ENCODE results near the gene NAP1L1. TPM values are rescaled to one million over a fixed set of nuclear protein-coding genes. Genes with fewer than 3 reads are reported as not detected.
A peak's percentile ranks its signal among the peaks of the same experiment; 100 is the strongest.

Gene NAP1L1
- total and polyA plus RNA-seq, 2 experiments from 2014 or later, result 658 to 996 TPM

DNA sequence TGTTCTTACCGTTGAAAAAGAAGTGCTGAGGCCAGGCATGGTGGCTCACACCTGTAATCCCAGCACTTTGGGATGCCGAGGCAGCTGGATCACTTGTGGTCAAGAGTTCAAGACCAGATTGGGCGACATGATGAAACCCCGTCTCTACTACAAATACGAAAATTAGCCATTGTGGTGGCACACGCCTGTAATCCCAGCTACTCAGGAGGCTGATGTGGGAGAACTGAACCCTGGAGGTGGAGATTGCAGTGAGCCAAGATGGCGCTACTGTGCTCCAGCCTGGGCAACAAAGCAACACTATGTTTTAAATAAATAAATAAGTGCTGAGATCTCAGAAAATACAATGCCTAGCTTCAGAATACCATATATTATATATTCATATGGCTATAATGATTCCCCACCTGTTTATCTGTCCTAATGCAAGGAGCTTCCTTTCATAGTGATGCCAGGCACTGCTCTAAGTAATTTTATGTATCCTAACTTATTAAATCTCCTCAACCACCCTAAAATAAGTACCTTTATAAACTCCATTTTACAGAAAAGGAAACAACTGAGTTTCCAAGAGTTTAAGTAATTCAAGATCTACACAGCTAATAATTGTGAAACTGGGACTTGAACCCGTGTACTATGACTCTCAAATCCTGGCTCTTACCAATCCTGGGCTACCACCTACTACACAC, 60.2 kb downstream of the NAP1L1 start:
- Histone ChIP-seq H4K20me1 (replicated peaks; ENCODE audit: insufficient read depth) (no peaks in the 10 kb centered on the region), H3K4me1 (ENCODE audit: insufficient read depth) (peaks cover 35% of the 10 kb centered on the region), H3K4me3 (no peak overlapping the region), H3K36me3 (ENCODE audit: insufficient read depth) (peaks cover 3% of the 10 kb centered on the region; the same call in 1 of the 2 replicates), H3K27me3 (ENCODE audit: insufficient read depth) (peaks cover under 1% of the 10 kb centered on the region; the same call in 1 of the 2 replicates), H3K27ac (ENCODE audit: low read depth) (peak overlapping the region; percentile 40; the same call in 1 of the 2 replicates), H3K9me2 (ENCODE audit: insufficient read depth) (no peaks in the 10 kb centered on the region), H3K4me2 (no peak overlapping the region), H3F3A (replicated peaks; ENCODE audit: low read depth) (no peaks in the 10 kb centered on the region), H2AFZ (no peak overlapping the region), H3K79me2 (replicated peaks; ENCODE audit: insufficient read depth) (peaks cover 6% of the 10 kb centered on the region)
- Mint-ChIP-seq H3K27me3 (ENCODE audit: insufficient read depth, low read depth, poor library complexity) (no peaks in the 10 kb centered on the region), H3K4me3 (no peak overlapping the region), H3K36me3 (ENCODE audit: low read depth) (peaks cover 23% of the 10 kb centered on the region; the same call in 2 of the 3 replicates), H3K27ac (no peak overlapping the region), H3K9me3 (no peaks in the 10 kb centered on the region), H3K4me1 (peaks cover 44% of the 10 kb centered on the region)
- ATAC-seq (no peak), DNase-seq (ENCODE audit: low spot score) (no peak)
- TF ChIP-seq CREB1 (CRISPR knock-in tag; IDR thresholded peaks at IDR 0.05; ENCODE audit: low read depth), result no peak
- TF ChIP-seq EZH2 (IDR thresholded peaks at IDR 0.05; ENCODE audit: low read depth, unreplicated experiment), result no peak
- TF ChIP-seq ZNF331 (CRISPR knock-in tag; IDR thresholded peaks at IDR 0.05; ENCODE audit: low read depth), result no peak
- TF ChIP-seq, protein P1, sequence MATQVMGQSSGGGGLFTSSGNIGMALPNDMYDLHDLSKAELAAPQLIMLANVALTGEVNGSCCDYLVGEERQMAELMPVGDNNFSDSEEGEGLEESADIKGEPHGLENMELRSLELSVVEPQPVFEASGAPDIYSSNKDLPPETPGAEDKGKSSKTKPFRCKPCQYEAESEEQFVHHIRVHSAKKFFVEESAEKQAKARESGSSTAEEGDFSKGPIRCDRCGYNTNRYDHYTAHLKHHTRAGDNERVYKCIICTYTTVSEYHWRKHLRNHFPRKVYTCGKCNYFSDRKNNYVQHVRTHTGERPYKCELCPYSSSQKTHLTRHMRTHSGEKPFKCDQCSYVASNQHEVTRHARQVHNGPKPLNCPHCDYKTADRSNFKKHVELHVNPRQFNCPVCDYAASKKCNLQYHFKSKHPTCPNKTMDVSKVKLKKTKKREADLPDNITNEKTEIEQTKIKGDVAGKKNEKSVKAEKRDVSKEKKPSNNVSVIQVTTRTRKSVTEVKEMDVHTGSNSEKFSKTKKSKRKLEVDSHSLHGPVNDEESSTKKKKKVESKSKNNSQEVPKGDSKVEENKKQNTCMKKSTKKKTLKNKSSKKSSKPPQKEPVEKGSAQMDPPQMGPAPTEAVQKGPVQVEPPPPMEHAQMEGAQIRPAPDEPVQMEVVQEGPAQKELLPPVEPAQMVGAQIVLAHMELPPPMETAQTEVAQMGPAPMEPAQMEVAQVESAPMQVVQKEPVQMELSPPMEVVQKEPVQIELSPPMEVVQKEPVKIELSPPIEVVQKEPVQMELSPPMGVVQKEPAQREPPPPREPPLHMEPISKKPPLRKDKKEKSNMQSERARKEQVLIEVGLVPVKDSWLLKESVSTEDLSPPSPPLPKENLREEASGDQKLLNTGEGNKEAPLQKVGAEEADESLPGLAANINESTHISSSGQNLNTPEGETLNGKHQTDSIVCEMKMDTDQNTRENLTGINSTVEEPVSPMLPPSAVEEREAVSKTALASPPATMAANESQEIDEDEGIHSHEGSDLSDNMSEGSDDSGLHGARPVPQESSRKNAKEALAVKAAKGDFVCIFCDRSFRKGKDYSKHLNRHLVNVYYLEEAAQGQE (IDR thresholded peaks at IDR 0.05; ENCODE audit: unreplicated experiment), result no peak
- no peak for TF ChIP-seq STAT1 (IDR thresholded peaks at IDR 0.05; ENCODE audit: unreplicated experiment)

DNA sequence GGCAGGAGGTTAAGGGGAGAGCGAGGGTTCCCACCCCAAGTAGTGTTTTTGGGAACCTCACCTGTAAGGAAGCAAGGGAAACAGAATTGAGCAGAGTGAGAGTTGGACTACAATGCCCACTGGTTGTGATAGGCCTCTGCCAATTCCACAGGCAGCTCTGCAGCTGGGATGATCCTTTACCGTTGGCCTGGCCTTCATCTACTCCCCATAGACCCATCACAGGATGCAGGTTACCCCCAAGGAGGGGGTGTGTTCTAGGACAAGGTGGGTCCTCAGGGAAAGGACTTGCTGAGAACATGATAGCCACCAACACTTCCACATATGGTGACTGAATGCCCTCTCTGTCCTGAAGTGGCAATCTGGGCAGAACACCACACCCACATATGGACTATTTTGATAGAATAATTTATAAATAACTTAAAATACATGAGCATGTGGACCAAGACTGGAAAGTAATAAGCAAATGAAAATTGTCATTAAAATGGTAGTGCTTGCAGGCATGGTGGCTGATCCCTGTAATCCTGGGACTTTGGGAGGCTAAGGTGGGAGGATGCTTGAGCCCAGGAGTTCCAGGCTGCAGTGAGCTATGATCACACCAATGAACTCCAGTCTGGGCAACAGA, 61.3 kb downstream of the NAP1L1 start:
- Mint-ChIP-seq H3K4me1 (peaks cover 45% of the 10 kb centered on the region), H3K27ac (no peak overlapping the region)
- H3K4me2 ChIP-seq, result no peak overlapping the region
- TF ChIP-seq STAT1 (IDR thresholded peaks at IDR 0.05; ENCODE audit: unreplicated experiment), result no peak
- TF ChIP-seq, protein P2, sequence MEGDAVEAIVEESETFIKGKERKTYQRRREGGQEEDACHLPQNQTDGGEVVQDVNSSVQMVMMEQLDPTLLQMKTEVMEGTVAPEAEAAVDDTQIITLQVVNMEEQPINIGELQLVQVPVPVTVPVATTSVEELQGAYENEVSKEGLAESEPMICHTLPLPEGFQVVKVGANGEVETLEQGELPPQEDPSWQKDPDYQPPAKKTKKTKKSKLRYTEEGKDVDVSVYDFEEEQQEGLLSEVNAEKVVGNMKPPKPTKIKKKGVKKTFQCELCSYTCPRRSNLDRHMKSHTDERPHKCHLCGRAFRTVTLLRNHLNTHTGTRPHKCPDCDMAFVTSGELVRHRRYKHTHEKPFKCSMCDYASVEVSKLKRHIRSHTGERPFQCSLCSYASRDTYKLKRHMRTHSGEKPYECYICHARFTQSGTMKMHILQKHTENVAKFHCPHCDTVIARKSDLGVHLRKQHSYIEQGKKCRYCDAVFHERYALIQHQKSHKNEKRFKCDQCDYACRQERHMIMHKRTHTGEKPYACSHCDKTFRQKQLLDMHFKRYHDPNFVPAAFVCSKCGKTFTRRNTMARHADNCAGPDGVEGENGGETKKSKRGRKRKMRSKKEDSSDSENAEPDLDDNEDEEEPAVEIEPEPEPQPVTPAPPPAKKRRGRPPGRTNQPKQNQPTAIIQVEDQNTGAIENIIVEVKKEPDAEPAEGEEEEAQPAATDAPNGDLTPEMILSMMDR (conservative IDR thresholded peaks at IDR 0.05; ENCODE audit: low read depth in 2 of 2), result no peak
- no peak for TF ChIP-seq EZH2phosphoT487 (IDR thresholded peaks at IDR 0.05; ENCODE audit: unreplicated experiment)
- TF ChIP-seq, protein P3, sequence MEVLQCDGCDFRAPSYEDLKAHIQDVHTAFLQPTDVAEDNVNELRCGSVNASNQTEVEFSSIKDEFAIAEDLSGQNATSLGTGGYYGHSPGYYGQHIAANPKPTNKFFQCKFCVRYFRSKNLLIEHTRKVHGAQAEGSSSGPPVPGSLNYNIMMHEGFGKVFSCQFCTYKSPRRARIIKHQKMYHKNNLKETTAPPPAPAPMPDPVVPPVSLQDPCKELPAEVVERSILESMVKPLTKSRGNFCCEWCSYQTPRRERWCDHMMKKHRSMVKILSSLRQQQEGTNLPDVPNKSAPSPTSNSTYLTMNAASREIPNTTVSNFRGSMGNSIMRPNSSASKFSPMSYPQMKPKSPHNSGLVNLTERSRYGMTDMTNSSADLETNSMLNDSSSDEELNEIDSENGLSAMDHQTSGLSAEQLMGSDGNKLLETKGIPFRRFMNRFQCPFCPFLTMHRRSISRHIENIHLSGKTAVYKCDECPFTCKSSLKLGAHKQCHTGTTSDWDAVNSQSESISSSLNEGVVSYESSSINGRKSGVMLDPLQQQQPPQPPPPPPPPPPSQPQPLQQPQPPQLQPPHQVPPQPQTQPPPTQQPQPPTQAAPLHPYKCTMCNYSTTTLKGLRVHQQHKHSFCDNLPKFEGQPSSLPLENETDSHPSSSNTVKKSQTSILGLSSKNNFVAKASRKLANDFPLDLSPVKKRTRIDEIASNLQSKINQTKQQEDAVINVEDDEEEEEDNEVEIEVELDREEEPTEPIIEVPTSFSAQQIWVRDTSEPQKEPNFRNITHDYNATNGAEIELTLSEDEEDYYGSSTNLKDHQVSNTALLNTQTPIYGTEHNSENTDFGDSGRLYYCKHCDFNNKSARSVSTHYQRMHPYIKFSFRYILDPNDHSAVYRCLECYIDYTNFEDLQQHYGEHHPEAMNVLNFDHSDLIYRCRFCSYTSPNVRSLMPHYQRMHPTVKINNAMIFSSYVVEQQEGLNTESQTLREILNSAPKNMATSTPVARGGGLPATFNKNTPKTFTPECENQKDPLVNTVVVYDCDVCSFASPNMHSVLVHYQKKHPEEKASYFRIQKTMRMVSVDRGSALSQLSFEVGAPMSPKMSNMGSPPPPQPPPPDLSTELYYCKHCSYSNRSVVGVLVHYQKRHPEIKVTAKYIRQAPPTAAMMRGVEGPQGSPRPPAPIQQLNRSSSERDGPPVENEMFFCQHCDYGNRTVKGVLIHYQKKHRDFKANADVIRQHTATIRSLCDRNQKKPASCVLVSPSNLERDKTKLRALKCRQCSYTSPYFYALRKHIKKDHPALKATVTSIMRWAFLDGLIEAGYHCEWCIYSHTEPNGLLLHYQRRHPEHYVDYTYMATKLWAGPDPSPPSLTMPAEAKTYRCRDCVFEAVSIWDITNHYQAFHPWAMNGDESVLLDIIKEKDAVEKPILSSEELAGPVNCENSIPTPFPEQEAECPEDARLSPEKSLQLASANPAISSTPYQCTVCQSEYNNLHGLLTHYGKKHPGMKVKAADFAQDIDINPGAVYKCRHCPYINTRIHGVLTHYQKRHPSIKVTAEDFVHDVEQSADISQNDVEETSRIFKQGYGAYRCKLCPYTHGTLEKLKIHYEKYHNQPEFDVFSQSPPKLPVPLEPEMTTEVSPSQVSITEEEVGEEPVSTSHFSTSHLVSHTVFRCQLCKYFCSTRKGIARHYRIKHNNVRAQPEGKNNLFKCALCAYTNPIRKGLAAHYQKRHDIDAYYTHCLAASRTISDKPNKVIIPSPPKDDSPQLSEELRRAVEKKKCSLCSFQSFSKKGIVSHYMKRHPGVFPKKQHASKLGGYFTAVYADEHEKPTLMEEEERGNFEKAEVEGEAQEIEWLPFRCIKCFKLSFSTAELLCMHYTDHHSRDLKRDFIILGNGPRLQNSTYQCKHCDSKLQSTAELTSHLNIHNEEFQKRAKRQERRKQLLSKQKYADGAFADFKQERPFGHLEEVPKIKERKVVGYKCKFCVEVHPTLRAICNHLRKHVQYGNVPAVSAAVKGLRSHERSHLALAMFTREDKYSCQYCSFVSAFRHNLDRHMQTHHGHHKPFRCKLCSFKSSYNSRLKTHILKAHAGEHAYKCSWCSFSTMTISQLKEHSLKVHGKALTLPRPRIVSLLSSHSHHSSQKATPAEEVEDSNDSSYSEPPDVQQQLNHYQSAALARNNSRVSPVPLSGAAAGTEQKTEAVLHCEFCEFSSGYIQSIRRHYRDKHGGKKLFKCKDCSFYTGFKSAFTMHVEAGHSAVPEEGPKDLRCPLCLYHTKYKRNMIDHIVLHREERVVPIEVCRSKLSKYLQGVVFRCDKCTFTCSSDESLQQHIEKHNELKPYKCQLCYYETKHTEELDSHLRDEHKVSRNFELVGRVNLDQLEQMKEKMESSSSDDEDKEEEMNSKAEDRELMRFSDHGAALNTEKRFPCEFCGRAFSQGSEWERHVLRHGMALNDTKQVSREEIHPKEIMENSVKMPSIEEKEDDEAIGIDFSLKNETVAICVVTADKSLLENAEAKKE (CRISPR knock-in tag; IDR thresholded peaks at IDR 0.05), result no peak

More for the DNA sequence above, 61.3 kb downstream of the NAP1L1 start:
- H3K4me3 Mint-ChIP-seq, result no peak overlapping the region
- no peaks in the 10 kb centered on the region for H3K79me2 ChIP-seq (replicated peaks; ENCODE audit: insufficient read depth)
- peaks cover 33% of the 10 kb centered on the region for H3K4me1 ChIP-seq (ENCODE audit: insufficient read depth)
- H3K4me3 ChIP-seq, result no peak overlapping the region
- DNase-seq (ENCODE audit: low spot score) (no peak), ATAC-seq (no peak)
- no peaks in the 10 kb centered on the region for H3F3A ChIP-seq (replicated peaks; ENCODE audit: low read depth)
- H3K9me2 ChIP-seq (ENCODE audit: insufficient read depth), result no peaks in the 10 kb centered on the region
- no peaks in the 10 kb centered on the region for H3K27me3 Mint-ChIP-seq (ENCODE audit: insufficient read depth, low read depth, poor library complexity)
- no peak overlapping the region for H2AFZ ChIP-seq
- no peaks in the 10 kb centered on the region; the same call in 1 of the 2 replicates for H3K36me3 ChIP-seq (ENCODE audit: insufficient read depth)
- H3K27me3 ChIP-seq (ENCODE audit: insufficient read depth), result no peaks in the 10 kb centered on the region
- no peaks in the 10 kb centered on the region for H3K9me3 Mint-ChIP-seq
- H3K27ac ChIP-seq (ENCODE audit: low read depth), result no peak overlapping the region
- no peaks in the 10 kb centered on the region for H4K20me1 ChIP-seq (replicated peaks; ENCODE audit: insufficient read depth)
- H3K36me3 Mint-ChIP-seq (ENCODE audit: low read depth), result peaks cover 12% of the 10 kb centered on the region; the same call in 2 of the 3 replicates
